Measurements from ENCODE around the gene ZNF423. TPM values are rescaled to one million over a fixed set of nuclear protein-coding genes. Genes with fewer than 3 reads are reported as not detected.

Gene ZNF423
- total RNA-seq, 3 donors from 2014 or later (not counting 1 experiment from before 2014, with no cell fraction given), result not detected

DNA sequence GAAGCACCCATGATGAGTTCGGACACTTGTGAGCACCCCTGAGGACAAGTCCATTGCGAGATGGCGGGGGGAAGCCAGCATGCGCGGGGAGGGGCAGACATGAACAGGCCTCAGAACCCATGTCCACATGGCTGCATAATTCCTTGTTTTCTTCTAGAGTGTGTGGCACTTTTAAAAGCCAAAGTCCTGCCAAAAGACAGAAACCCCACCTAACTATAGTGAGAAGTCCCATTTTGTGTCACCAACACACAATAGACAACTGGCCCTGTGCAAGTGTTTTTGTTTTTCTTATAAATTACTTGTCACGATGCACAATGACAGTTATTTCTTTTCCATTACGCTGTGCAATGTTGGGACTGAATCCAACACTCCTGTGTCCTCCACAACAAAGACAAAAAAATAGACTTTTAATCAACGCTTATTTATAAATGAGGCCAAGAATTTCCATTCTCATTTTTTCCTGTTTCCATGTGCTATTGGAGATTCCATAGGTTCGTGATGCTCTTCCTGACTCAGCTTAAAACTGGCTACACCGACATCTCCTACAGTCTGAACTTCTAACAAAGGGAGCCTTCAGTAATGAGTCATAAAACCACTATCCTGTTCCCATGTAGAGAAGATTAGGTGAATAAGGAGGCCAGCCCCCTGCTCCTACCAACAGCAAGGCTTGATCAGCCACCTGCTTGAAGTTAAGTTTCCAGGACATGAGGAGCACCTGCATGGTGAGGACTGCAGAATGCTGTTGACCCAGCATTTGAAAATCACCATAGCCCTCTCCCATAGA lies 98.9 kb downstream of the ZNF423 start:
- Histone ChIP-seq H3K4me1 (ENCODE audit: control insufficient read depth, insufficient read depth, low read length) (peaks cover 14% of the 10 kb centered on the region), H3K27me3 (ENCODE audit: control insufficient read depth, insufficient read depth, low read length) (no peaks in the 10 kb centered on the region), H3K36me3 (ENCODE audit: control insufficient read depth, insufficient read depth, low read length) (no peaks in the 10 kb centered on the region), H3K9me3 (ENCODE audit: control insufficient read depth, insufficient read depth, low read length) (no peaks in the 10 kb centered on the region), H3K4me3 (ENCODE audit: low read length) (no peak overlapping the region), H3K27ac (ENCODE audit: low read length) (no peak overlapping the region)
- no peak for DNase-seq
- H3K36me3 Mint-ChIP-seq, result no peaks in the 10 kb centered on the region
- peaks cover 0 to 2% of the 10 kb centered on the region in 2 donors for H3K27me3 Mint-ChIP-seq (ENCODE audit: low read depth in 2 of 2)
- WGBS (ENCODE audit: insufficient coverage), result 95% methylated on average over 9 of the region's 10 CpGs
- no peak overlapping the region for H3K27ac Mint-ChIP-seq
- H3K9me3 Mint-ChIP-seq, result no peaks in the 10 kb centered on the region
- TF ChIP-seq, protein P1, sequence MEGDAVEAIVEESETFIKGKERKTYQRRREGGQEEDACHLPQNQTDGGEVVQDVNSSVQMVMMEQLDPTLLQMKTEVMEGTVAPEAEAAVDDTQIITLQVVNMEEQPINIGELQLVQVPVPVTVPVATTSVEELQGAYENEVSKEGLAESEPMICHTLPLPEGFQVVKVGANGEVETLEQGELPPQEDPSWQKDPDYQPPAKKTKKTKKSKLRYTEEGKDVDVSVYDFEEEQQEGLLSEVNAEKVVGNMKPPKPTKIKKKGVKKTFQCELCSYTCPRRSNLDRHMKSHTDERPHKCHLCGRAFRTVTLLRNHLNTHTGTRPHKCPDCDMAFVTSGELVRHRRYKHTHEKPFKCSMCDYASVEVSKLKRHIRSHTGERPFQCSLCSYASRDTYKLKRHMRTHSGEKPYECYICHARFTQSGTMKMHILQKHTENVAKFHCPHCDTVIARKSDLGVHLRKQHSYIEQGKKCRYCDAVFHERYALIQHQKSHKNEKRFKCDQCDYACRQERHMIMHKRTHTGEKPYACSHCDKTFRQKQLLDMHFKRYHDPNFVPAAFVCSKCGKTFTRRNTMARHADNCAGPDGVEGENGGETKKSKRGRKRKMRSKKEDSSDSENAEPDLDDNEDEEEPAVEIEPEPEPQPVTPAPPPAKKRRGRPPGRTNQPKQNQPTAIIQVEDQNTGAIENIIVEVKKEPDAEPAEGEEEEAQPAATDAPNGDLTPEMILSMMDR (IDR thresholded peaks at IDR 0.05), result no peak
- H3K4me1 Mint-ChIP-seq, result peaks cover 16 to 18% of the 10 kb centered on the region in 2 donors
- intact Hi-C loops (cut with micrococcal nuclease), result no loop called here
- ATAC-seq, result no peak
- H3K4me3 Mint-ChIP-seq, result no peak overlapping the region

DNA sequence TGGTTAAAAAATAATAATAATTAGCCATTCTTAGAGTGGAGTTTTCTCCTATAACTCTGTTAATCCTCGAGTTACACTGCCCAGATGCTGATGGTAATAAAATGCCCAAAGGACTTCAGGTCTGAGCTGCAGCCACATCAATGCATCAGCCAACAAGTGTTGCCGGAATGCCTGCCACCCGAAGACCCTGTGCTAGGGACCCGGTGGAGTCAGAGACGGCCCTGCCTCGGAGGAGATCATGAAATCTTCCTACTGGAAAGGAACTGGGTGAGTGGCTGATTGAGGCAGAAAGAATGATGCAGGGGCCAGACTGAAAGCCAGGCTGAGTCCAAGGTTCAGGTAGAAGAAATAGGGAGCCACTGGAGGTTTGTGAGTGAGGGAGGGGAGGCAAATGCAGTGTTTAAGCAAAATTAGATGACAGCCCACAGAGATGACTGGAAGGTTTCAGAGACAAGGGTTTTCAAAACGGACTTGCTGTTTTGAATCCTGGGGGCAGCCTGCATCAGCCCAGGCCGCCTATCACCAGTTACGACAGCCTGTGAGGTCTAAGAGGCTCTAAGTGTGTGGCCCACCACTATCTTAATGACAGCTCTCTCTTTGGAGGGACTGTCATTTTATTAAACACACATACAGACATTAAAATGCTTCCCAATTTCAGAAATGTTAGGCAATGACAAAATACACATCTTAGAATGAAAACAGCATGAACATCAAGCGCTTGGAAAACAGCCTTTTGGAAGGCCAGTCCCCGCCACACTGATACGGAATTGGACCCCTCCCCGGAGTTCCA lies 100.0 kb downstream of the ZNF423 start:
- WGBS (ENCODE audit: insufficient coverage), result 78% methylated on average over 13 of the region's 13 CpGs
- Histone ChIP-seq H3K9me3 (ENCODE audit: control insufficient read depth, insufficient read depth, low read length) (no peaks in the 10 kb centered on the region), H3K36me3 (ENCODE audit: control insufficient read depth, insufficient read depth, low read length) (no peaks in the 10 kb centered on the region), H3K4me1 (ENCODE audit: control insufficient read depth, insufficient read depth, low read length) (peaks cover 14% of the 10 kb centered on the region), H3K4me3 (ENCODE audit: low read length) (no peak overlapping the region), H3K27me3 (ENCODE audit: control insufficient read depth, insufficient read depth, low read length) (no peaks in the 10 kb centered on the region), H3K27ac (ENCODE audit: low read length) (no peak overlapping the region)
- H3K9me3 Mint-ChIP-seq, result no peaks in the 10 kb centered on the region
- peak overlapping the region; percentile 38 for H3K4me3 Mint-ChIP-seq
- intact Hi-C loops (cut with micrococcal nuclease), result no loop called here
- peaks cover 0 to 2% of the 10 kb centered on the region in 2 donors for H3K27me3 Mint-ChIP-seq (ENCODE audit: low read depth in 2 of 2)
- ATAC-seq (no peak), DNase-seq (no peak)
- H3K4me1 Mint-ChIP-seq, result peaks cover 16 to 18% of the 10 kb centered on the region in 2 donors
- no peaks in the 10 kb centered on the region for H3K36me3 Mint-ChIP-seq
- H3K27ac Mint-ChIP-seq, result peak overlapping the region in 1 of 2 donors; percentile 10
- TF ChIP-seq, protein P1 (IDR thresholded peaks at IDR 0.05), result no peak

DNA sequence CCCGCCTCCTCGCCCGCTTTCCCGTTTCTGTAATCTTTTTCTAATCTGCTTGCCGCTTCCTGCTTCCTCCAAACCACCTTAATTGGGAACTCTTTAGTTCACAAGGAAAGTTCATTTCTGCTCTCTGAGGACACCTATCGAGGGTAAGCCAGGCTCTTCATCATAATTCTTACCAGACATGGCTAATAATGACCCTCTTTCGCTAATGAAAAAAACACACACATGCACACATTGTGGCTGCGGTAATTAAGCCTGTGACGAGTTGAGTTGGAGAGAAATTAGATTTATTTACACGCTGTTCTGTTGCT lies 100.6 kb downstream of the ZNF423 start:
- peak in 1 of 3 donors; percentile 36 for ATAC-seq
- Histone ChIP-seq H3K4me3 (ENCODE audit: low read length) (no peak overlapping the region), H3K27ac (ENCODE audit: low read length) (no peak overlapping the region), H3K27me3 (ENCODE audit: control insufficient read depth, insufficient read depth, low read length) (no peaks in the 10 kb centered on the region), H3K36me3 (ENCODE audit: control insufficient read depth, insufficient read depth, low read length) (no peaks in the 10 kb centered on the region), H3K4me1 (ENCODE audit: control insufficient read depth, insufficient read depth, low read length) (peaks cover 14% of the 10 kb centered on the region), H3K9me3 (ENCODE audit: control insufficient read depth, insufficient read depth, low read length) (no peaks in the 10 kb centered on the region)
- H3K27ac Mint-ChIP-seq, result peak overlapping the region in 1 of 2 donors; percentile 10
- no peak for DNase-seq
- peaks cover 16 to 18% of the 10 kb centered on the region in 2 donors for H3K4me1 Mint-ChIP-seq
- no peaks in the 10 kb centered on the region for H3K9me3 Mint-ChIP-seq
- WGBS (ENCODE audit: insufficient coverage), result 3% methylated on average over 10 of the region's 10 CpGs
- intact Hi-C loops (cut with micrococcal nuclease), result no loop called here
- H3K4me3 Mint-ChIP-seq, result peak overlapping the region; percentile 38
- H3K27me3 Mint-ChIP-seq (ENCODE audit: low read depth in 2 of 2), result peaks cover 0 to 2% of the 10 kb centered on the region in 2 donors
- no peaks in the 10 kb centered on the region for H3K36me3 Mint-ChIP-seq
- TF ChIP-seq, protein P1 (IDR thresholded peaks at IDR 0.05), result no peak
